HG03025 (cell line): ENCODE measurements around the gene MARK4.
"Not testable (repeated sequence)": the region's sequence is repeated elsewhere in the genome, so short reads cannot be mapped to it uniquely, and the experiment has no call there.

Source experiments
- ATAC-seq: cut with Tn5 transposase; IDR thresholded peaks from one replicate; pipeline ENCODE4 v1.9.1; 2021; ENCODE audit warnings: mild to moderate bottlenecking, moderate library complexity; ENCODE audit not compliant: unreplicated experiment, low FRiP score

Gene MARK4

GRCh38 chr19:45334881-45335280 lies 83.8 kb downstream of the MARK4 start:
- not testable (repeated sequence) for ATAC-seq

GRCh38 chr19:45336696-45337251 lies 85.7 kb downstream of the MARK4 start:
- ATAC-seq: no peak

GRCh38 chr19:45339629-45340028 lies 88.6 kb downstream of the MARK4 start:
- ATAC-seq: no peak

GRCh38 chr19:45340232-45340898 lies 89.3 kb downstream of the MARK4 start, which contains the start of gene KLC3:
TSS of gene KLC3 (plus strand) at chr19:45340750. CDS start at chr19:45345542, 4,792 bp downstream.
- no peak for ATAC-seq

- ATAC-seq: no peak
Measured at GRCh38 chr19:45340899-45341453, 89.9 kb downstream of the MARK4 start.

- ATAC-seq: no peak
Measured at GRCh38 chr19:45342911-45343310, 91.8 kb downstream of the MARK4 start.

GRCh38 chr19:45344621-45345505 lies 93.8 kb downstream of the MARK4 start:
- ATAC-seq: no peak

GRCh38 chr19:45345506-45345860 lies 94.4 kb downstream of the MARK4 start:
- no peak for ATAC-seq

- ATAC-seq: no peak
Measured at GRCh38 chr19:45346449-45346848, 95.4 kb downstream of the MARK4 start.

GRCh38 chr19:45347570-45348366 lies 96.7 kb downstream of the MARK4 start:
- no peak for ATAC-seq

- ATAC-seq: no peak
Measured at GRCh38 chr19:45348367-45349125, 97.5 kb downstream of the MARK4 start.

GRCh38 chr19:45349126-45349415 lies 98.0 kb downstream of the MARK4 start:
- ATAC-seq: no peak

- ATAC-seq: no peak
Measured at GRCh38 chr19:45349430-45349941, 98.4 kb downstream of the MARK4 start.

- no peak for ATAC-seq
Measured at GRCh38 chr19:45350477-45351058, 99.5 kb downstream of the MARK4 start.

GRCh38 chr19:45351401-45351952 lies 100.4 kb downstream of the MARK4 start:
- no peak for ATAC-seq

GRCh38 chr19:45352062-45352461 lies 101.0 kb downstream of the MARK4 start:
- ATAC-seq: no peak

- ATAC-seq: no peak
Measured at GRCh38 chr19:45352471-45352870, 101.4 kb downstream of the MARK4 start.

GRCh38 chr19:45352914-45353796 lies 102.1 kb downstream of the MARK4 start:
- ATAC-seq: no peak
